Measurements from ENCODE around the gene CDH23.

- no peak for TF ChIP-seq FOXK2 (IDR thresholded peaks at IDR 0.05)
- TF ChIP-seq SUZ12 (IDR thresholded peaks at IDR 0.05), result no peak
- no peak for TF ChIP-seq SP1 (IDR thresholded peaks at IDR 0.05)
- TF ChIP-seq ARNT (IDR thresholded peaks at IDR 0.05), result no peak
- TF ChIP-seq BHLHE40 (IDR thresholded peaks at IDR 0.05; ENCODE audit: borderline replicate concordance), result no peak
- TF ChIP-seq TARDBP (IDR thresholded peaks at IDR 0.05), result no peak
- no peak for TF ChIP-seq HDGF (IDR thresholded peaks at IDR 0.05; ENCODE audit: borderline replicate concordance)
- no peak for TF ChIP-seq FOXA1 (IDR thresholded peaks at IDR 0.05)
- no peak for TF ChIP-seq FOXM1 (IDR thresholded peaks at IDR 0.05; ENCODE audit: borderline replicate concordance)
- no peak for TF ChIP-seq NFRKB (IDR thresholded peaks at IDR 0.05)
These were observed 153.9 kb downstream of the CDH23 start for GRCh38 chr10:71550628-71551027.

All from HEK293T (cell line).